Activated CD4-positive, alpha-beta T cell treated with anti-CD3 and anti-CD28 coated beads, Interleukin-2, amount 50 U/mL, for 24 hours (primary cell): ENCODE results near the gene SCNN1G.
"Not testable (repeated sequence)": the region's sequence is repeated elsewhere in the genome, so short reads cannot be mapped to it uniquely, and the experiment has no call there.

Experiments used
- DNase-seq, 2 donors: peaks; one replicate each; pipeline ENCODE4 v3.0.0-alpha.2; 2020; ENCODE audit warnings: low read depth in 1 of 2, low spot score in 1 of 2

The SCNN1G gene, protein sequence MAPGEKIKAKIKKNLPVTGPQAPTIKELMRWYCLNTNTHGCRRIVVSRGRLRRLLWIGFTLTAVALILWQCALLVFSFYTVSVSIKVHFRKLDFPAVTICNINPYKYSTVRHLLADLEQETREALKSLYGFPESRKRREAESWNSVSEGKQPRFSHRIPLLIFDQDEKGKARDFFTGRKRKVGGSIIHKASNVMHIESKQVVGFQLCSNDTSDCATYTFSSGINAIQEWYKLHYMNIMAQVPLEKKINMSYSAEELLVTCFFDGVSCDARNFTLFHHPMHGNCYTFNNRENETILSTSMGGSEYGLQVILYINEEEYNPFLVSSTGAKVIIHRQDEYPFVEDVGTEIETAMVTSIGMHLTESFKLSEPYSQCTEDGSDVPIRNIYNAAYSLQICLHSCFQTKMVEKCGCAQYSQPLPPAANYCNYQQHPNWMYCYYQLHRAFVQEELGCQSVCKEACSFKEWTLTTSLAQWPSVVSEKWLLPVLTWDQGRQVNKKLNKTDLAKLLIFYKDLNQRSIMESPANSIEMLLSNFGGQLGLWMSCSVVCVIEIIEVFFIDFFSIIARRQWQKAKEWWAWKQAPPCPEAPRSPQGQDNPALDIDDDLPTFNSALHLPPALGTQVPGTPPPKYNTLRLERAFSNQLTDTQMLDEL

GRCh38 chr16:23182679-23183542 is at the start of gene SCNN1G:
SCNN1G (plus strand) TSS chr16:23182745; CDS start chr16:23186272, 3,527 bp downstream.
- peak in 1 of 2 donors; percentile 1 for DNase-seq

- DNase-seq = no peak
Observed at GRCh38 chr16:23132775-23133463, 49.6 kb upstream of the SCNN1G start.

DNA sequence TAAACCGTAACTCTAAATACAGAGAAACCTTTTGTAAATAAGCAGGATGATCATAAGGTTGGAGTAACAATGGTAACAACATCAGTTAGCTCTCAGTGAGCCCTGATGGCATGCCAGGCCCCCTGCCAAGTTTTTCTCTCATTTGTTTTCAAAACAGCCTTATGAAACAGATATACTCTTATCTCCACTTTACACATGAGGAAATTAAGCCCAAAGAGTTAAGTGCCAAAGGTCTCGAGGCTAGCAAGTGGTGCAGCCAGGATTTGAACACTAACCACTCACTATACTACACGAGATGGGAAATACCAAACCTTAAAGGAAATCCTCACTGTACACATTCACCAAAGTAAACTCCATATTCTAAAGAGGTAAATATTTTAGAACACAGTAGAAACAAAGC is 48.3 kb upstream of the SCNN1G start:
- DNase-seq = no peak

- DNase-seq = no peak
Observed at GRCh38 chr16:23137256-23137655, 45.3 kb upstream of the SCNN1G start.

DNA sequence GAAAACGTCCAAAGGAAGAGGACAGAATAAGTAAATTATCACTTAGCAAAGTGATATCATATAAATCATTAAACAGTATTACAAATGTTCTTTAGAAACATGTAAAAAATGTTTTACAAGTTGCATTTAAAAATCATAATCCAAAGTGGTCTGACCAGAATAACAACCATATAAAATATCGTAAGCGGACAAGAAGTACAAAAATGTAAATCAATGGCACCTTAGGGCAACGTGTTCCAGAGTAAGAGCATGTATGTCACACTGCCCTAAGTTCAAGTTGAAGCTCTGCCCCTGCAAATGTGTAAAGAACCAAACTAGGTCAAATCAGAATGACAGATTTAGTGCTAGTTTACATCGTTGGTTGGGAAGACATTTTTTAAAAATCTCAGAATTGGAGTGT is 44.7 kb upstream of the SCNN1G start:
- no peak for DNase-seq

DNA sequence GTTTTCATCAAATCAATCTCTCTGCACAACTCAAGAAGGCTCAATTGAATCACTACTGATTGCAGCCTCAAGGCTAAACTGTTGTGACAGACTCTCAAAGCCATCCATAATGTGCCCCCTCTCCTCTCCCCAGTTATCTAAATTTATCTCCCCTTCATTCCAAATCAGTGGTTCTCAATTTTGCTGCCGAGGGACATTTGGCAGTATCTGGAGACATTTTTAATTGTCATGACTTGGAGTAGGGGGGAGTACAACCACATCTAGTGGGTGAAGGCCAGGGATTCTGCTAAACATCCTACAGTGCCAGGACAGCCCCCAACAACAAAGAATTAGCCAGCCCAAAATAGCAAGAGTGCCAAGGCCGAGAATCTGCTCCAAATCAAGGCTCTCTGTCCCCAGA is 42.4 kb upstream of the SCNN1G start:
- DNase-seq = no peak

- no peak for DNase-seq
Observed at GRCh38 chr16:23141033-23141432, 41.5 kb upstream of the SCNN1G start.

- no peak for DNase-seq
Observed at GRCh38 chr16:23141500-23141899, 41.0 kb upstream of the SCNN1G start.

DNA sequence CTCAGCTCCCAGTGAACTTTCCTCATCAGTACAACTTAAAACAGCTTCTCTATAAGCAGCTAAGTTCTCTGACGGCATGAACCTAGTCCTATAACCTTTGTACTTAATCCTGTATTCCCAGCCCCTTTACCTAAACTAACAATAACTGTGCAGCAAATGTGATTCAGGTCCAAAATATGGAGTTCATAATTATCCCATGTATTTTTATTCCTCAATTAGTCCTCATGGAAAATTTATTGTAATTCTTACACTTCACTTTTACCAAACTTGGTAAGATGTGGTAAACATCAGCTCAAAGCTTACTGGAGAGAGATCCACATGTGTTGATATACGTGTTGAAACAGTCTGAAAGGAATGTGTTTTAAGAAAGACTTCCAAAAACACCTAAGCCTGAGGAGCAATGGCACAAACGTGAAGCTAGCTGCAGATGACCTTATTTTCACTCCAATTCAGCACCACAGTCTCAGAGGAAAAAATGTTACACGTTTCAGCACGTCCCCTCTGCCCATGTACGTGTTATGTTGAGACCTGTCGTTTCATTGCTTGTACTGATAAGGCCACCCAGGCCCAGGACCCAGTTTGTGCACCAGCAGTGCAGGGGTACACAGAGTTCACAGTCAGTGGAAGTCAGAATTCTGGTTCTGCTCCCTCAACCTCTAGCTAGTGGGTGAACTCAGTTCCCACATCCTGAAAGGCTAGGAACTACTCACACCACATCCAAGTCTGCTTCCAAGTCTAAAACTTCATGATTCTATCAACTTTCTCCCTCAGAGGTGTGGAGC is 40.4 kb upstream of the SCNN1G start:
- no peak for DNase-seq

- DNase-seq = no peak
Observed at GRCh38 chr16:23143391-23143790, 39.2 kb upstream of the SCNN1G start.

- not testable (repeated sequence) for DNase-seq
Observed at GRCh38 chr16:23144393-23144792, 38.2 kb upstream of the SCNN1G start.

DNA sequence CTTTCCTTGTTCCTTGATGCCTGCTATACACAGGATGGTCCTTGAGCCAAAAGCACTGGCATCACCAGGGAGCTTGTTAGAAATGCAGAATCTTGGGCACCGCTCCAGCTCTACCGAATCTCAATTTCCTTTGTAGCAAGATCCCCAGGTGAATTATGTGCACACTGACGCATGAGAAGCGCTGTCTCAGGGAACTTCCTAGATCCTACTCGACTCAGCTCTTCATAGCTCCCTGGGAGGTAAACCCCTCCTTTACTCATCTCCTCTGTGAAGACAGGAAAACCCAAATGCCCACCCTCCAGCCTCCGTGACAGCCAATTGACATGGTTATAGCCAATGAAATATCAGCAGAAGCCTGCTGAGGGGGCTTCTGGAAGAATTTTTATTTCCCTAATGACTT is 37.4 kb upstream of the SCNN1G start:
- DNase-seq = no peak

- DNase-seq = no peak
Observed at GRCh38 chr16:23145608-23146007, 36.9 kb upstream of the SCNN1G start.

DNA sequence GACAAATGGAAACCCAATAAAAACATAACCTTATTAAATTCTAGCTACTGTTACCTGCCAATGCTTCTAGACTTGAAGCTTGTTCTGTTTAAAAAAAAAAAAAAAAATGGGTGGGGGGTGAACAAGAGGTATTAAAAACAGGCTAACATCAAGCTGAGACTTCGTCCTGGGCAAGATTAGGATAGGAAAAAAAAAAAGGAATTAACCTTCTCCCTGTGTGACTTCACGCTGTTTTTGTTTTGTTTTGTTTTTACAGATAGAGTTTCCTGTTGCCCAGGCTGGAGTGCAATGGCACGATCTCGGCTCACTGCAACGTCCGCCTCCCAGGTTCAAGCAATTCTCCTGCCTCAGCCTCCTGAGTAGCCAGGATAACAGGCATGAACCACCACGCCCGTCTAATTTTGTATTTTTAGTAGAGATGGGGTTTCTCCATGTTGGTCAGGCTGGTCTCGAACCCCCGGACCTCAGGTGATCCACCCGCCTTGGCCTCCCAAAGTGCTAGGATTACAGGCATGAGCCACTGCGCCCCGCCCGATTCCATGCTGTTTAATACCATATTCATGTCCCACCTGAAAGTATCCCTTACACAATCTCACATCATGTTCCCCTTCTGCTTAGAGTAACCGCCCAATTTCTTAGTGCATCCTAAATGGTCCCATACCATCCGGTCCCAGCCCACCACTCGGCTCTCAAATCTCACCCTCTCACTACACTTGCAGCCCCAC is 35.5 kb upstream of the SCNN1G start:
- DNase-seq = no peak

GRCh38 chr16:23147666-23148065 is 34.9 kb upstream of the SCNN1G start:
- DNase-seq = no peak

GRCh38 chr16:23148166-23148512 is 34.4 kb upstream of the SCNN1G start:
- DNase-seq = no peak

- DNase-seq = peak; percentile 18 to 30
Observed at GRCh38 chr16:23148513-23149266, 33.9 kb upstream of the SCNN1G start.

DNA sequence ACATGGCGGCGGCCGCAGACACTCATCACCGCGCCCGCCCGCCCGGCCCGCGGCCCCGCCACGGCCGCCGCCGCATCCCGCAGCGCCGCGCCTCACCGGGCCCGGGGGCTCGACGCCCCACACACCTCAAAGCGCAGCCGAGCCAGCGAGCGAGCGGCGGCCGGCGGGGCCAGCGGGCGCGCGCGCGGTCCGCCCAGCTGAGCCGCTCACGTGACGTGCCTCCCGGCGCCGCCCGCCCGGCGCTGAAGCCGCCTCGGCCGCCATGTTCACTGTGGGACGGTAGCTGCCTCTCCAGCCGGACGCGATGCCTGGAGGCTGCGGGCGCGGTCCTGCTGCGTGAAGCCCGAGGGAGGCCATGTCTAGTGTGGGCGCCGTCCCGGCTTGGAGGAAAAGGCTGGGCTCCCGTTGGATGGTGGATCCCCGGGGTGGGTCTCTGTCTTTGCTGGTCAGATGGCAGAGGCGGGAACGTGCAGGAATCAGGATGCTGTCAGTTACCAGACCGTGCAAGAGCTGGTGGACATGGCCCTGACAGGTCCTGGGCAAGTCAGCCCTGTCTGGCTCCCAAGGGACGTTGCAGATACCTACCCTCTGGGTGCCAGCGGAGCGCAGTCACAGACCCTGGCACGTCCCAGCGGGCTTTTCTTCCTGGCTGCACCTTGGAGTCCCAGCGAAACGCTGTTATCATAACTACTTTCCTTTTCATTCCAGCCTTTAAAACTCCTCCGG is 33.1 kb upstream of the SCNN1G start, which contains the start of gene USP31:
Gene USP31 (minus strand): TSS at position 186 of the 726 bp plus-strand sequence. CDS start 182 bp downstream, at position 4.
- DNase-seq = peak; percentile 80 to 86
